ENCODE results near the gene RAB22A. TPM values are rescaled to one million over a fixed set of nuclear protein-coding genes. Genes with fewer than 3 reads are reported as not detected.

Gene RAB22A
- total and polyA plus RNA-seq, 2 donors (not counting 3 experiments of a cell fraction or from before 2014, with no cell fraction given): 8.6 to 16.3 TPM

DNA sequence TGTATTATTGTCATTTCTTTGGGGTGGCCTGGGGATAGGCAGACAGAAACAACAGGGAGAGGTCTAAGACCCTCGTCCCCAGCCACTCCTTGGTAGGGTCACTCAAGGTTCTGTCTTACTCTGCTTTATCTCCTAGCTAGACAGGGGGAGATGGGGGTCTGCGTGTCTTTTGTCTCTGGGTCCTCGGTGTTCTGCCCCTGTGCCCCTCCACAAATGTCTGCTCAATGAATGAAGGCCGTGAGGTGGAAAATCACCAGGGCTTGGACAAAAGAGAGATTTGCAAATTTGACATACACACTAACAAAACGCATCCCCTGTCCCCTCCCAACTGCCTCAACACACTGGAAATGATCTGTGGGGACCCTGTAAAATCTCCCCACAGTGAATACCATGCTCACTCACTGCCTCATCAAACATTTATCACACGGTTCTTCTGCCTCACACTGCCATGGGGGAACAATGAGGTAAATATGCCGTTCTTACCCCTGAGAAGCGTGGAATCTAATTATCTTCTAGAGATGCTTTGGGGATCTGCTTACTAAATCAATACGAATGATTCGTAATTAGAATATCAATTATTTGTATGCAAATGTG lies 66.3 kb downstream of the RAB22A start:
- H3K9me1 ChIP-seq (replicated peaks; ENCODE audit: control insufficient read depth, extremely low read depth, insufficient read depth, low read length): no peaks in the 10 kb centered on the region
- H3K27ac ChIP-seq (ENCODE audit: insufficient read depth, low read depth, low read length): no peak overlapping the region
- no peaks in the 10 kb centered on the region for H3K27me3 ChIP-seq (ENCODE audit: control insufficient read depth in 2 of 2, insufficient read depth in 2 of 2, low read length in 2 of 2)
- no peaks in the 10 kb centered on the region for H3K36me3 ChIP-seq (ENCODE audit: control insufficient read depth in 2 of 2, extremely low read depth in 1 of 2, insufficient read depth in 2 of 2, low read length in 2 of 2)
- no peak overlapping the region for H3K4me2 ChIP-seq (ENCODE audit: insufficient read depth, low read length)
- H3K9ac ChIP-seq (replicated peaks; ENCODE audit: extremely low read depth, insufficient read depth, low read length): no peak overlapping the region
- H3K9me3 ChIP-seq (replicated peaks; ENCODE audit: control insufficient read depth, insufficient read depth, low read length): no peaks in the 10 kb centered on the region
- POLR2A ChIA-PET: no interaction called here
- no peaks in the 10 kb centered on the region for H3K79me2 ChIP-seq (ENCODE audit: control insufficient read depth, insufficient read depth, low read length)
- no TSS peak for BruUV-seq (replicated peaks)
- no peaks in the 10 kb centered on the region for H3K4me1 ChIP-seq (ENCODE audit: control insufficient read depth, extremely low read depth, insufficient read depth, low read length)
- dilution Hi-C loops (cut with MboI; ENCODE audit: extremely low pct_ligation_motif_present, low sequenced_read_pairs) (no loop called here), intact Hi-C loops (cut with micrococcal nuclease) (no loop called here)
- no peak for TF ChIP-seq FOS (IDR thresholded peaks at IDR 0.05; ENCODE audit: borderline replicate concordance, insufficient read depth, low read length)
- no peak for TF ChIP-seq JUN (IDR thresholded peaks at IDR 0.05; ENCODE audit: borderline replicate concordance, insufficient read depth, insufficient read length, low read depth)
- no peak for TF ChIP-seq MYC (IDR thresholded peaks at IDR 0.05; ENCODE audit: low read depth, low read length)
- TF ChIP-seq POLR2A (IDR thresholded peaks at IDR 0.05; ENCODE audit: low read depth, low read length): no peak
- no peak for TF ChIP-seq POLR2AphosphoS5 (IDR thresholded peaks at IDR 0.05; ENCODE audit: insufficient read depth, low read depth, low read length)
- TF ChIP-seq, protein P1, sequence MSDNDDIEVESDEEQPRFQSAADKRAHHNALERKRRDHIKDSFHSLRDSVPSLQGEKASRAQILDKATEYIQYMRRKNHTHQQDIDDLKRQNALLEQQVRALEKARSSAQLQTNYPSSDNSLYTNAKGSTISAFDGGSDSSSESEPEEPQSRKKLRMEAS (IDR thresholded peaks at IDR 0.05; ENCODE audit: insufficient read depth, insufficient read length): no peak
- TF ChIP-seq, protein P2, sequence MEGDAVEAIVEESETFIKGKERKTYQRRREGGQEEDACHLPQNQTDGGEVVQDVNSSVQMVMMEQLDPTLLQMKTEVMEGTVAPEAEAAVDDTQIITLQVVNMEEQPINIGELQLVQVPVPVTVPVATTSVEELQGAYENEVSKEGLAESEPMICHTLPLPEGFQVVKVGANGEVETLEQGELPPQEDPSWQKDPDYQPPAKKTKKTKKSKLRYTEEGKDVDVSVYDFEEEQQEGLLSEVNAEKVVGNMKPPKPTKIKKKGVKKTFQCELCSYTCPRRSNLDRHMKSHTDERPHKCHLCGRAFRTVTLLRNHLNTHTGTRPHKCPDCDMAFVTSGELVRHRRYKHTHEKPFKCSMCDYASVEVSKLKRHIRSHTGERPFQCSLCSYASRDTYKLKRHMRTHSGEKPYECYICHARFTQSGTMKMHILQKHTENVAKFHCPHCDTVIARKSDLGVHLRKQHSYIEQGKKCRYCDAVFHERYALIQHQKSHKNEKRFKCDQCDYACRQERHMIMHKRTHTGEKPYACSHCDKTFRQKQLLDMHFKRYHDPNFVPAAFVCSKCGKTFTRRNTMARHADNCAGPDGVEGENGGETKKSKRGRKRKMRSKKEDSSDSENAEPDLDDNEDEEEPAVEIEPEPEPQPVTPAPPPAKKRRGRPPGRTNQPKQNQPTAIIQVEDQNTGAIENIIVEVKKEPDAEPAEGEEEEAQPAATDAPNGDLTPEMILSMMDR (IDR thresholded peaks at IDR 0.05; ENCODE audit: extremely low read depth in 1 of 2, insufficient read depth in 1 of 2, low read depth in 1 of 2, low read length in 2 of 2): no peak
- TF ChIP-seq GATA2 (IDR thresholded peaks at IDR 0.05; ENCODE audit: insufficient read depth, insufficient read length, low read depth, low read length): no peak
- TF ChIP-seq EZH2 (IDR thresholded peaks at IDR 0.05; ENCODE audit: borderline replicate concordance, low read depth, low read length, severe bottlenecking): no peak
- CTCF ChIA-PET: interaction anchor here (1.5 to 1.6 kb wide), 2 partner anchors 11 to 15 kb away, joined by 3 to 5 read pairs; no protein-coding TSS in a partner anchor
- no peak overlapping the region for H3K4me3 ChIP-seq (replicated peaks in 1 of 3; ENCODE audit: insufficient read depth in 1 of 3, low read depth in 1 of 3, low read length in 3 of 3)
- no peaks in the 10 kb centered on the region for H4K20me1 ChIP-seq (replicated peaks; ENCODE audit: control insufficient read depth, extremely low read depth, insufficient read depth, low read length)
- no peak overlapping the region for H2AFZ ChIP-seq (ENCODE audit: low read depth, low read length)
- no peak for FAIRE-seq
- DNase-seq (ENCODE audit: low read depth, low spot score): no peak
